ENCODE results near the gene TMEM269.

DNA sequence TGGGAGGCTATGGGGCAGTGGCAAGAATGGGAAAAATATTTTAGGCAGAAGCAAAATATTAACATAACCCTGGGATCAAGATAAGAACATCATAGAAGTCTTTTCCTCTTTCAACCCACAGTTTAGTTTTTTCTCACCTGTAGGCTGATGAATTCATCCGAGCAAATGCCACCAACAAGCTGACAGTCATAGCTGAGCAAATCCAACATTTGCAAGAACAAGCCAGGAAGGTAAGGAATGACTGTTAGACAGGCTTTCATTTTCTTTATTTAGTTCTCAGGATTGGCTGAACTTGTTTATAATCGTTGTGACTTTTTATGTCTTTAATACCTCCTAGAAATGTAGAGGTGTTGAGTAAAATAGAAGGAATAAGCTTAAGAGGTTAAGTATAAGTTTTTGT is 11.4 kb upstream of the TMEM269 start:
- TF ChIP-seq, protein P1, sequence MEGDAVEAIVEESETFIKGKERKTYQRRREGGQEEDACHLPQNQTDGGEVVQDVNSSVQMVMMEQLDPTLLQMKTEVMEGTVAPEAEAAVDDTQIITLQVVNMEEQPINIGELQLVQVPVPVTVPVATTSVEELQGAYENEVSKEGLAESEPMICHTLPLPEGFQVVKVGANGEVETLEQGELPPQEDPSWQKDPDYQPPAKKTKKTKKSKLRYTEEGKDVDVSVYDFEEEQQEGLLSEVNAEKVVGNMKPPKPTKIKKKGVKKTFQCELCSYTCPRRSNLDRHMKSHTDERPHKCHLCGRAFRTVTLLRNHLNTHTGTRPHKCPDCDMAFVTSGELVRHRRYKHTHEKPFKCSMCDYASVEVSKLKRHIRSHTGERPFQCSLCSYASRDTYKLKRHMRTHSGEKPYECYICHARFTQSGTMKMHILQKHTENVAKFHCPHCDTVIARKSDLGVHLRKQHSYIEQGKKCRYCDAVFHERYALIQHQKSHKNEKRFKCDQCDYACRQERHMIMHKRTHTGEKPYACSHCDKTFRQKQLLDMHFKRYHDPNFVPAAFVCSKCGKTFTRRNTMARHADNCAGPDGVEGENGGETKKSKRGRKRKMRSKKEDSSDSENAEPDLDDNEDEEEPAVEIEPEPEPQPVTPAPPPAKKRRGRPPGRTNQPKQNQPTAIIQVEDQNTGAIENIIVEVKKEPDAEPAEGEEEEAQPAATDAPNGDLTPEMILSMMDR (conservative IDR thresholded peaks at IDR 0.05; ENCODE audit: low read depth, low read length), result no peak
- no peak for TF ChIP-seq EZH2 (IDR thresholded peaks at IDR 0.05; ENCODE audit: low read length, unreplicated experiment)
